ENCODE data around the gene ATXN1.
"Not testable (repeated sequence)": the region's sequence is repeated elsewhere in the genome, so short reads cannot be mapped to it uniquely, and the experiment has no call there.

ATXN1 gene

GRCh38 chr6:16644540-16645250, 116.6 kb downstream of the ATXN1 start:
- DNase-seq (ENCODE audit: low read depth): no peak

- no peak for DNase-seq (ENCODE audit: low read depth)
Measured at GRCh38 chr6:16639684-16640480, 121.4 kb downstream of the ATXN1 start.

- DNase-seq (ENCODE audit: low read depth): no peak
Measured at GRCh38 chr6:16637635-16638034, 123.6 kb downstream of the ATXN1 start.

DNA sequence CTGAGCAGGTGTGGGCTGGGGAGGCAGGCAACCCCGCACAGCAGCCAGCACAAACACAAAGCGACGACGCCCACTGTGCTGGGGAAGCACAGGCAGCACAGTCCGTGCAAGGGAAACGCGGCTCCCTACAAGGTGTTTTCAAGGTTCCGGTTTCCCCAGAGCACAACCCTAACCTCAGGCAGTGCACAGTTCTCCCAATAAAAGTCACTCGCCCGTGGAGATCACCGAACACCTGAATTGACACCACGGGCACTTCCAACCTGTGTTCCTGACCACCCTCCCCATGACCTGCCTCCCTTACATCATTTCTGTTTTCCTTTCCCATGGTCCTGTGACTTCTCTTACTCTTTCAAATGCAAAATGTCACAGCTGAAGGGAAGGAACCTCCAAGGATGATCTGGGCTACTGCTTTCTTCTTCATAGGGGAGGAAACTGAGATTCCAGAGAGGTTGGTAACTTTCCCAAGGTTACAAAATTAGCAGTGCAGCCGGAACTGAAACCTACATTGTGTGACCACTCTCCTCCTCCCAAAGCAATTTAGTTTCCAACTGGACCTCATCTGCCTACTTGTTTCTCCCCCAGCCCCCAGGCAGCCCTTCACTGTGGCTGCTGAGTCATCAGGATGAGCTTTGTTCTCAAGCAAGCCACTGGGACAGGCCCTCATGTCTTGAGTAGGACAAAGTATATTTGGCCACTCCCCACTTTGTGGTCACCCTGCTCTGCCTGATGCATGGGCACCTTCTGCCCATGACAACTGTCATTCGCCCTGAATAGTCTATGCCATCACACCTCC, 125.3 kb downstream of the ATXN1 start:
- no peak for DNase-seq (ENCODE audit: low read depth)

DNA sequence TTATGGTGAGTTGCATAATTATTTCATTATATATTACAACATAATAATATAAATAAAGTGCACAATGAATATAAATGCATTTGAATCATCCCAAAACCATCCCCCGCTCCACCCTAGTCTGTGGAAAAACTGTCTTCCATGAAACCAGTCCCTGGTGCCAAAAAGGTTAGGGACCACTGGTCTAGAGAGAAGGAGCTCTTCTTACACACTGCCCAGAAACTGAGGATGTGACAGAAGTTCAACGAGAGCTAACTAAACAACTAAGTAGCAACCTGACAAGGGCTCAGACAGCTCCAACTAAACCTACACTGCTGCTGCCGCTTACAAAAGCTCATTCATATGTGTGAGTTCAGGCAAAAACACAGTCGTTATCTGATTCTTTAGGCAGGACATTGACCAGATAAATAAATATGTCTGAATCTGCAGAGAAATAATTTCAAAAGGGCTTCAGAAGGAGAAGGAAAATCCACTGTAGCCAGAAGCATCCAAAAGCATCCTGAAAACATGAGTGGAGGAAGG, 125.9 kb downstream of the ATXN1 start:
- DNase-seq (ENCODE audit: low read depth): no peak

DNA sequence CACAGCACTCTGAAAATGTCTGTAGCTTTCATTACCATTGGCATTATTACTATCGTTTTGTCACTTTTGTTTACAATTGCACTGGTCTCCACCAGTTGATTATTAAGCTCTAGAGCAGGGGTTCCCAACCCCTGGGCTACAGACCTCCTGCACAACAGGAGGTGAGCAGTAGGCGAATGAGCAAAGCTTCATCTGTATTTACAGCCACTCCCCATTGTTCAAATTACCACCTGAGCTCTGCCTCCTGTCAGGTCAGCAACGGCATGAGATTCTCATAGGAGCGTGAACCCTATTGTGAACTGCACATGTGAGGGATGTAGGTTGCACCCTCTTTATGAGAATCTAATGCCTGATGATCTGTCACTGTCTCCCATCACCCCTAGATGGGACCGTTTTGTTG, 126.4 kb downstream of the ATXN1 start:
- DNase-seq (ENCODE audit: low read depth): no peak

DNA sequence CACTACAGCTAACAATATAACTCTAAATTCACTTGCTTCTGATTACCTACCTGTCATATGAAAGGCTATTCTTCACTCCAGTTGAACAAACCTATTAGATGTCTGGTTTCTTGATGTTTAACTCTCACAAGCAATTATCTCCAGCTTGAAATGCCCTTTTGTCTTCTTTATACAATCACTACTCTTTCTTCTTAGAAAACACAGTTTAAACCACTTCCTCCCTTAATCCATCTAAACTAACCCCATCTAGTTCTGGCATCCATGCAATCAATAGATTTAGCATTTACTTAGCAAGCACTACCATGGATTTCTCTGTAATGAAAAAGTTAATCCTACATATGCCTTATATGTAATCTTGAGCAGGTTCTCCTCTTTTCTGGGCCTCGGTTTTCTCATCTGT, 127.3 kb downstream of the ATXN1 start:
- DNase-seq (ENCODE audit: low read depth): no peak

GRCh38 chr6:16633465-16633864, 127.8 kb downstream of the ATXN1 start:
- DNase-seq (ENCODE audit: low read depth): no peak

GRCh38 chr6:16632101-16632500, 129.2 kb downstream of the ATXN1 start:
- DNase-seq (ENCODE audit: low read depth): no peak

DNA sequence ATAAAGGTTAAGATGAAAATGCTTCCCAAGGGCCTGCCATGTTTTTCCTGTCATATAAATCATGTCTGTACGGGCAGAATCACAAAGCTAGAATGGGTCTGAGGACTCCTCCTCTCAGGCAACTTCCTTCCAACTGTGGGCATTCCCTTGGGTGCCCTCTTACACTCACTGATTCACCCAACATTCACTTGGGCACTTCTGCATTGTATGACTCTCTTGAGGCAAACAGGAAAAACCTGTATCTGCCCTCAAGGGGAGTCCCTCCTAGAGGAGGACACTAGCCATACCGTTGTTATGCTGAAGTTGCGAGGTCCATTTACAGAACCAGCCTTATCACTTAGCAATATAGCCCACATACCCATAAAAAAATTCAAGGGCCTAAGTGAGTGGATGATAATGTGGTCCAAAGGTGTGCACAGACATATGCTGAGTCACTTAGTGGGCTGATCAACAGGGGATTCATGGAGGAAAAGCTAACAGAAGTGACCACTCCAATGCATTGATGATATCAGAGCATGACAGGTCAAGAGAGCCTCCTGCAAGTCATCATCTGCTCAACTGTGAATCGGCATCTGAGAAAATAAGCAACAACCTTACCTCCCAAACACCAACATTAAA, 131.1 kb downstream of the ATXN1 start:
- DNase-seq (ENCODE audit: low read depth): no peak

- DNase-seq (ENCODE audit: low read depth): not testable (repeated sequence)
Measured at GRCh38 chr6:16628580-16628979, 132.7 kb downstream of the ATXN1 start.

DNA sequence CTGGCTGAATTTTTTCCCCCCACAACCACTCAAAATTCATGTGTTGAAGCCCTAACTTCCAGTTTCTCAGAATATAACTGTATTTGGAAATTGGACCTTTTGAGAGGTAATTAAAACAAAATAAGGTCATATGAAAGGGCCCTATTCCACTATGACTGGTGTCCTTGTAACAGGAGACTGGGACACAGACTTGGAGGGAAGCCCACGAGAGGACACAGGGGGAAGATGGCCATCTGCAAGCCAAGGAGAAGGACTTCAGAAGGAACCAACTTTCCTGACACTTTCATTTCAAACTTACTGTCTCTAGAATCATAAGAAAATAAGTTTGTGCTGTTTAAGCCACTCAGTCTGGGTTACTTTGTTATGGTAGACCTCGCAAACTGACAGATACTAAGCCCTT, 134.6 kb downstream of the ATXN1 start:
- no peak for DNase-seq (ENCODE audit: low read depth)

- no peak for DNase-seq (ENCODE audit: low read depth)
Measured at GRCh38 chr6:16625291-16626265, 135.7 kb downstream of the ATXN1 start.

DNA sequence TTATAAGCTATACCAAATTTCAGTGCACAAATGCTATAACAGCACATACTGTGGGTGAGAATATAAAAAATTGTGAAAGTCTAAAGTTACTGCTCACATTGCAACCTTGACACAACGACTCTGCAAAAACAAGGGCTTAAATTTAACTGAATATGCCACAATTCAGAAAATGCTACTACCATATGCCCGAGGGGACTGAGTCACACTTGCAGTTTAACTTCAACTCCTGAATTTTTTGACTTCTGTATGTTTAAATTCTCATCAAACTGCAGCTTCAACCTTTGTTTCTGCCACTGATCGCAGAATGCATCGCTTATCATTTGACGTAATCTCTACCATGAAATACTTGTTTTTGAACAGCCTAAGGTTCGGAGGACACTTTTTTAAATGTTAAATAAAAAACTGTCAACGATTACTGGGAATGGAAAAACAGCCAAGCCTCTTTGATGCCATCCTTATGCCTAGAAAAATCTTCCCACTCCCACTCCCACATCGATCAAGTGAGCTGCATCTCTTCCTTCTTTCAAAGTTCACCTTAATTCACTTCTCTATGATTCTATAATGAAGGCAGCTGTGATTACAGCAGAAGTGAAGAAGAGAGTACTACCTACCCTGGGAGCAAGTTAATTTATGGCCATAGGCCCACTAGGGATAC, 136.5 kb downstream of the ATXN1 start:
- no peak for DNase-seq (ENCODE audit: low read depth)

GRCh38 chr6:16623731-16624130, 137.5 kb downstream of the ATXN1 start:
- no peak for DNase-seq (ENCODE audit: low read depth)

DNA sequence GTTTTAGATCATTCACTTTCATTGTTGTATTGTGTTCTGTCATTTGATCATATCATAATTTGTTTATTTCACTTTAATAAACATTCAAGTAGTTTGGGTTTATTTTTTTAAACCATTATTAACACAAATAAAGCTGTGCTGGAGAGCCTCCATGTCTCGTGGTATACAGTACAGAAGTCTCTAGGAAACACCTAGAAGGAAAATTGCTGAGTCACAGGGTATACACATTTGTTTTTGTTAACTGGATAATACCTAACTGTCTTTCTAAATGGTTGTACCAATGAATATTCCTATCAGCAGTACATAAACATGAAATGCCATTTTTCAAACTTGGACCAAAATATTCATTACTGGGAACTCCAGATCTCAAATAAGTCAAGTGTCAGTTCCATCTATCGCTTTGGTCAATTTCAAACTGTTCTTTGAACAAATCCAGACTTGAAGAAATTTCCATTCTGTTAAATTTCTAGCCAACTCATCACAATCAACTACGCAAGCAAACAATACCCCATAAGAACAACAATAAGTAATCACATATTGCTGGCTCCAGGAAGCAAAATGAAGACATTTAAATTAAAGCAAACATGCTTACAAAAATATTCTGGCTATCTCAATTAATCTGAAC, 138.1 kb downstream of the ATXN1 start:
- no peak for DNase-seq (ENCODE audit: low read depth)

- no peak for DNase-seq (ENCODE audit: low read depth)
Measured at GRCh38 chr6:16622193-16622592, 139.1 kb downstream of the ATXN1 start.

- no peak for DNase-seq (ENCODE audit: low read depth)
Measured at GRCh38 chr6:16621002-16621401, 140.3 kb downstream of the ATXN1 start.

GRCh38 chr6:16619777-16620176, 141.5 kb downstream of the ATXN1 start:
- DNase-seq (ENCODE audit: low read depth): no peak

DNA sequence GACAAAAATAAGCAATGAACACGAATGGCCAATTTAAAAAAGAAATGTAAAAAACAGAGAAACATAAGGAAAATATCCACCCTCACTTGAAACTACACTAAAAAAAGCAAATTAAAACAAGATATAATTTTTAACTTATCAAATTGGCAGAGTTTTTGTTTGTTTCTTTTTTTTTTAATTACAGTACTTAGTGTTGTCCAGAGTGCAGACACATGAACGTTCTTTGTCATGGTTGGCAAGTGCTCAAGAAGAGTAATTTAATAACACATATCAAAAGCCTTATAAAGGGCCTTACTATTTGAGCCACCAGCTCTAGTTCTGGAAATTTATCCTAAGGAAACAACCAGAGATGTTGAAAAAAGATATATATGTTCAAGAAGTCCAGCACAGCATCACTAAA, 142.3 kb downstream of the ATXN1 start:
- no peak for DNase-seq (ENCODE audit: low read depth)

Data from stimulated activated CD8-positive, alpha-beta memory T cell treated with anti-CD3 and anti-CD28 coated beads, Interleukin-15, amount 100 ng/mL, for 24 hours (primary cell).